OCI-LY7 (cell line): ENCODE measurements around the gene ZCCHC2. TPM values are rescaled to one million over a fixed set of nuclear protein-coding genes. Genes with fewer than 3 reads are reported as not detected.

Experiments used
- BruUV-seq: library from RNA; stranded (reverse); fragments of 400-500 nt; replicated peaks from 2 replicates; lab custom pipeline; 2021; lab: Mats Ljungman, UMichigan
- CTCF ChIA-PET: fragments of 300-600 bp; sonication (Branson Sonifier 250); formaldehyde crosslinking; loops from one replicate; lab custom pipeline; 2022; ENCODE audit warnings: antibody characterized with exemption; ENCODE audit not compliant: unreplicated experiment; lab: Charles Lee
- POLR2A ChIA-PET: fragments of 300-600 bp; sonication (Branson Sonifier 250); formaldehyde crosslinking; loops from one replicate; lab custom pipeline; 2022; ENCODE audit warnings: antibody characterized with exemption; lab: Charles Lee
- DNase-seq: peaks from one replicate; pipeline ENCODE4 v3.0.0-alpha.2; 2015; ENCODE audit warnings: low spot score
- H2AFZ ChIP-seq: fragments of 200-600 bp; sonication (generic), shearing (Covaris generic); 2 replicates; pipeline ENCODE4 v1.6.1; 2014; ENCODE audit warnings: mild to moderate bottlenecking, antibody characterized with exemption, low read length, moderate library complexity
- H3K27ac ChIP-seq: fragments of 200-600 bp; sonication (generic); 2 replicates; pipeline ENCODE4 v1.5.1; 2014; ENCODE audit warnings: mixed run types, low read depth, mild to moderate bottlenecking, moderate library complexity, low read length, inconsistent platforms; ENCODE audit not compliant: poor library complexity, severe bottlenecking
- H3K36me3 ChIP-seq: fragments of 200-600 bp; sonication (generic); 2 replicates; pipeline ENCODE4 v1.6.1; 2014; ENCODE audit warnings: mild to moderate bottlenecking, antibody characterized with exemption, low read length, moderate library complexity, mixed read lengths; ENCODE audit not compliant: insufficient read depth
- H3K4me1 ChIP-seq: fragments of 200-600 bp; sonication (generic); 2 replicates; pipeline ENCODE4 v1.5.1; 2014; ENCODE audit warnings: mild to moderate bottlenecking, low read length; ENCODE audit not compliant: insufficient read depth, poor library complexity, severe bottlenecking
- H3K4me2 ChIP-seq: fragments of 200-600 bp; sonication (generic); 2 replicates; pipeline ENCODE4 v1.6.1; 2014; ENCODE audit warnings: mild to moderate bottlenecking, low read length
- H3K4me3 ChIP-seq: fragments of 200-600 bp; sonication (generic); 2 replicates; pipeline ENCODE4 v1.5.1; 2014; ENCODE audit warnings: mild to moderate bottlenecking, low read depth, low read length; ENCODE audit not compliant: poor library complexity, severe bottlenecking
- H3K79me2 ChIP-seq: fragments of 200-600 bp; sonication (generic); 2 replicates; pipeline ENCODE4 v1.6.1; 2016; ENCODE audit warnings: low read depth, mild to moderate bottlenecking, low read length, moderate library complexity, mixed read lengths; ENCODE audit not compliant: insufficient read depth
- H3K9me2 ChIP-seq: fragments of 200-600 bp; sonication (generic); 2 replicates; pipeline ENCODE4 v1.6.1; 2016; ENCODE audit warnings: mild to moderate bottlenecking, low read length, mixed read lengths; ENCODE audit not compliant: insufficient read depth
- H3K9me3 ChIP-seq: fragments of 200-600 bp; sonication (generic); 2 replicates; pipeline ENCODE4 v1.6.1; 2014; ENCODE audit warnings: mild to moderate bottlenecking, mixed run types, low read length, mixed read lengths
- H4K20me1 ChIP-seq: fragments of 200-600 bp; sonication (generic); 2 replicates; pipeline ENCODE4 v1.6.1; 2014; ENCODE audit warnings: mild to moderate bottlenecking, antibody characterized with exemption, low read length, moderate library complexity, mixed read lengths; ENCODE audit not compliant: insufficient read depth
- EZH2phosphoT487 ChIP-seq: fragments of 200-600 bp; sonication (generic); IDR thresholded peaks from 2 replicates; pipeline ENCODE4 v1.6.1; 2018; ENCODE audit warnings: low read depth, borderline replicate concordance, mild to moderate bottlenecking, mixed run types, antibody characterized with exemption, low read length, moderate library complexity, mixed read lengths
- intact Hi-C: fragments of 100-400 bp; cut with micrococcal nuclease; formaldehyde crosslinking; loops from one replicate; pipeline ENCODE4 v1.10.0; 2022; ENCODE audit not compliant: unreplicated experiment
- total RNA-seq, 2 experiments: library from RNA; depleted of rRNA in 1 of 2; stranded (reverse); fragments of >200 nt in 1 of 2; shearing (Covaris generic) in 1 of 2; gene quantifications; 2 replicates each; pipeline ENCODE4 v1.2.3, GENCODE V29; 2014 to 2022
- TF ChIP-seq, protein P1 (sequence below): fragments of 200-600 bp; sonication (generic); conservative IDR thresholded peaks from 2 replicates; pipeline ENCODE4 v1.5.1; 2014; ENCODE audit warnings: mild to moderate bottlenecking, antibody characterized with exemption, low read length, moderate library complexity, mixed read lengths

The ZCCHC2 gene
- total RNA-seq, 2 experiments from 2014 or later, result 16.9 to 17.5 TPM

DNA sequence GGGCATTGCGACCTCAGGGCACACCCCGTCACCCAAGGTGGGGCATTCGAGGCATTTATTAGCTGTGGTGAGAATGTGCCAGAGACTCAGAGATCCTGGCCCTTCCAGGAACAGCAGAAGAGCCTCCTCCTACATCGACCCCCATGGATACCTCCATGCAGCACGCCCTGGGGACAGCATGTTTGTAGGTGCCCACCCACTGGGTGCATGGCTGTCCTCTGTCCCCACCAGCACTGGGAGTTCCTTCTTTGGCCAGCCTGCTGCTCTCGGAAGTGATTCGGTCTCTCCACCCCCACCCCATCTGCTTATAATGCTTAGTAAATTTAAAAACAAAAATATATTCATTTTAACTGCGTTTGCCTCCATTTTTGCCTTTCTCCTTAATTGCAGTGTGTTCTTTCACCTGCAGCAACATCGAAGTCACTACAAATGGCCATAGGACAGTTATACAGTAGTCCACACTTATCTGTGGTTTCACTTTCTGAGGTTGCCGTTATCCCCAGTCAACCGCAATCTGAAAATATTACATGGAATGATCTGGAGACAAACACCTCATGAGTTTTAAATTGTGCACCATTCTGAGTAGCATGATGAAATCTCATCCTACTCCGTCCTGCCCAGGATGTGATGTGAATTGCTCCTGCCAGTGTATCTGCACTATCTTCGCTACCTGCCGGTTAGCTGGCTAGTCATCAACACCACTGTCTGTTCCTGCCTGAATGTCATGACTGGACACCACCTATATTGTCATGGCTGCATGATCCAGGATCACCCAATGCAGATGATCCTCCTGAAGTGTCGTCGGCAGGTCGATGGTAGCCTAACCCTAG, 29.6 kb upstream of the ZCCHC2 start:
- ChIA-PET POLR2A (no interaction called here), CTCF (no interaction called here)
- H2AFZ ChIP-seq, result no peak overlapping the region
- no peak overlapping the region for H3K4me3 ChIP-seq
- H3K9me2 ChIP-seq, result no peaks in the 10 kb centered on the region
- no peak overlapping the region for H3K4me2 ChIP-seq
- H3K4me1 ChIP-seq, result no peaks in the 10 kb centered on the region
- H3K9me3 ChIP-seq, result no peaks in the 10 kb centered on the region
- no peak overlapping the region for H3K27ac ChIP-seq
- H3K79me2 ChIP-seq, result no peaks in the 10 kb centered on the region
- H4K20me1 ChIP-seq, result no peaks in the 10 kb centered on the region
- no peak for DNase-seq
- no TSS peak for BruUV-seq
- intact Hi-C loops, result no loop called here
- TF ChIP-seq, protein P1, sequence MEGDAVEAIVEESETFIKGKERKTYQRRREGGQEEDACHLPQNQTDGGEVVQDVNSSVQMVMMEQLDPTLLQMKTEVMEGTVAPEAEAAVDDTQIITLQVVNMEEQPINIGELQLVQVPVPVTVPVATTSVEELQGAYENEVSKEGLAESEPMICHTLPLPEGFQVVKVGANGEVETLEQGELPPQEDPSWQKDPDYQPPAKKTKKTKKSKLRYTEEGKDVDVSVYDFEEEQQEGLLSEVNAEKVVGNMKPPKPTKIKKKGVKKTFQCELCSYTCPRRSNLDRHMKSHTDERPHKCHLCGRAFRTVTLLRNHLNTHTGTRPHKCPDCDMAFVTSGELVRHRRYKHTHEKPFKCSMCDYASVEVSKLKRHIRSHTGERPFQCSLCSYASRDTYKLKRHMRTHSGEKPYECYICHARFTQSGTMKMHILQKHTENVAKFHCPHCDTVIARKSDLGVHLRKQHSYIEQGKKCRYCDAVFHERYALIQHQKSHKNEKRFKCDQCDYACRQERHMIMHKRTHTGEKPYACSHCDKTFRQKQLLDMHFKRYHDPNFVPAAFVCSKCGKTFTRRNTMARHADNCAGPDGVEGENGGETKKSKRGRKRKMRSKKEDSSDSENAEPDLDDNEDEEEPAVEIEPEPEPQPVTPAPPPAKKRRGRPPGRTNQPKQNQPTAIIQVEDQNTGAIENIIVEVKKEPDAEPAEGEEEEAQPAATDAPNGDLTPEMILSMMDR, result no peak
- no peak for TF ChIP-seq EZH2phosphoT487
- H3K36me3 ChIP-seq, result no peaks in the 10 kb centered on the region

- Histone ChIP-seq H3K4me3 (no peak overlapping the region), H3K79me2 (no peaks in the 10 kb centered on the region), H3K4me2 (no peak overlapping the region), H2AFZ (no peak overlapping the region), H3K9me3 (no peaks in the 10 kb centered on the region), H3K36me3 (no peaks in the 10 kb centered on the region), H3K4me1 (no peaks in the 10 kb centered on the region), H3K9me2 (no peaks in the 10 kb centered on the region), H4K20me1 (no peaks in the 10 kb centered on the region), H3K27ac (no peak overlapping the region)
- ChIA-PET POLR2A (interaction anchor here (0.5 kb wide), 2 partner anchors 10 to 294 kb away, joined by 3 read pairs; no protein-coding TSS in a partner anchor), CTCF (no interaction called here)
- no TSS peak for BruUV-seq
- TF ChIP-seq EZH2phosphoT487, result no peak
- TF ChIP-seq, protein P1, result no peak
- no peak for DNase-seq
- intact Hi-C loops, result no loop called here
Measured at GRCh38 chr18:62494764-62495163, 28.1 kb upstream of the ZCCHC2 start.

DNA sequence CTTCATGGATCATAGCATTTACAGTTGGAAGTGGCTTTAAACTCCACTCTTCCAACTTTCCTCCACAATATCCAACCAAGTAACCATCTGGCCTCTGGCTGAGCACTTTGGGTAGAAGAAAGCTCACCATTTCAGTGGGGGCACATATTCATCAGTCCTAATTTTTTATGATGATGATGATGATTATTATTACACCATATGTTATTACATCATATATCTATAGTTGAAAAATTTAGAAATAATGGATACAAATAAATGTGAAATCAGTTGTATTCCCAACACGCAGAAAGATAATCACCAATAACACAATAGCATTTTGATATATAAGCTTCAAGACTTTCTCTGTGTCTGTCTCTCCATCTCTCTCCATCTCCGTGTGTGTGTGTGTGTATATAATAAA, 26.6 kb upstream of the ZCCHC2 start:
- intact Hi-C loops, result no loop called here
- H3K9me2 ChIP-seq, result no peaks in the 10 kb centered on the region
- no TSS peak for BruUV-seq

More for the DNA sequence above, 26.6 kb upstream of the ZCCHC2 start:
- Histone ChIP-seq H3K27ac (no peak overlapping the region), H2AFZ (no peak overlapping the region), H3K9me3 (no peaks in the 10 kb centered on the region), H3K79me2 (no peaks in the 10 kb centered on the region), H3K4me1 (no peaks in the 10 kb centered on the region), H3K4me3 (no peak overlapping the region), H4K20me1 (no peaks in the 10 kb centered on the region), H3K36me3 (no peaks in the 10 kb centered on the region), H3K4me2 (no peak overlapping the region)
- ChIA-PET CTCF (no interaction called here), POLR2A (no interaction called here)
- no peak for TF ChIP-seq EZH2phosphoT487
- TF ChIP-seq, protein P1, result no peak
- DNase-seq, result no peak
